Smooth muscle cell of the brain vasculature (primary cell): ENCODE measurements around the gene BCAN.

Experiments used
- DNase-seq: peaks from one replicate; pipeline ENCODE4 v3.0.0-alpha.2; 2012; ENCODE audit warnings: low read depth, low spot score

Gene BCAN

GRCh38 chr1:156676820-156677615 lies 35.1 kb downstream of the BCAN start, which contains the start of gene NES:
Gene NES, minus strand, starts transcription at chr1:156677407. Its CDS starts 143 bp downstream, at chr1:156677264.
- no peak for DNase-seq

- no peak for DNase-seq
Observed at GRCh38 chr1:156677616-156678596, 36.0 kb downstream of the BCAN start.

GRCh38 chr1:156680056-156680455 lies 38.1 kb downstream of the BCAN start:
- DNase-seq, result no peak

- no peak for DNase-seq
Observed at GRCh38 chr1:156681196-156681960, 39.5 kb downstream of the BCAN start.

GRCh38 chr1:156682166-156682890 lies 40.4 kb downstream of the BCAN start:
- DNase-seq, result no peak

GRCh38 chr1:156684227-156684782 lies 42.4 kb downstream of the BCAN start:
- DNase-seq, result no peak

GRCh38 chr1:156689035-156689952 lies 47.4 kb downstream of the BCAN start:
- no peak for DNase-seq

GRCh38 chr1:156689953-156690674 lies 48.2 kb downstream of the BCAN start:
- no peak for DNase-seq

GRCh38 chr1:156690675-156691036 lies 48.7 kb downstream of the BCAN start:
- no peak for DNase-seq

GRCh38 chr1:156691191-156691590 lies 49.3 kb downstream of the BCAN start:
- no peak for DNase-seq

GRCh38 chr1:156691665-156692440 lies 49.9 kb downstream of the BCAN start:
- no peak for DNase-seq

GRCh38 chr1:156692441-156692924 lies 50.6 kb downstream of the BCAN start:
- no peak for DNase-seq

- no peak for DNase-seq
Observed at GRCh38 chr1:156692925-156693847, 51.3 kb downstream of the BCAN start.

- DNase-seq, result no peak
Observed at GRCh38 chr1:156693848-156694689, 52.2 kb downstream of the BCAN start.

- no peak for DNase-seq
Observed at GRCh38 chr1:156694690-156694962, 52.7 kb downstream of the BCAN start.

GRCh38 chr1:156696755-156697154 lies 54.8 kb downstream of the BCAN start:
- DNase-seq, result no peak
